SH-SY5Y (cell line): ENCODE results near the gene VAC14.

ENCODE experiments used
- GATA2 ChIP-seq: IDR thresholded peaks from 2 replicates; pipeline ENCODE4 v1.6.1; 2011; ENCODE audit warnings: mild to moderate bottlenecking, low read depth, low read length
- GATA3 ChIP-seq: IDR thresholded peaks from 2 replicates; pipeline ENCODE4 v1.6.1; 2011; ENCODE audit warnings: low read depth, mild to moderate bottlenecking, low read length, moderate library complexity

DNA sequence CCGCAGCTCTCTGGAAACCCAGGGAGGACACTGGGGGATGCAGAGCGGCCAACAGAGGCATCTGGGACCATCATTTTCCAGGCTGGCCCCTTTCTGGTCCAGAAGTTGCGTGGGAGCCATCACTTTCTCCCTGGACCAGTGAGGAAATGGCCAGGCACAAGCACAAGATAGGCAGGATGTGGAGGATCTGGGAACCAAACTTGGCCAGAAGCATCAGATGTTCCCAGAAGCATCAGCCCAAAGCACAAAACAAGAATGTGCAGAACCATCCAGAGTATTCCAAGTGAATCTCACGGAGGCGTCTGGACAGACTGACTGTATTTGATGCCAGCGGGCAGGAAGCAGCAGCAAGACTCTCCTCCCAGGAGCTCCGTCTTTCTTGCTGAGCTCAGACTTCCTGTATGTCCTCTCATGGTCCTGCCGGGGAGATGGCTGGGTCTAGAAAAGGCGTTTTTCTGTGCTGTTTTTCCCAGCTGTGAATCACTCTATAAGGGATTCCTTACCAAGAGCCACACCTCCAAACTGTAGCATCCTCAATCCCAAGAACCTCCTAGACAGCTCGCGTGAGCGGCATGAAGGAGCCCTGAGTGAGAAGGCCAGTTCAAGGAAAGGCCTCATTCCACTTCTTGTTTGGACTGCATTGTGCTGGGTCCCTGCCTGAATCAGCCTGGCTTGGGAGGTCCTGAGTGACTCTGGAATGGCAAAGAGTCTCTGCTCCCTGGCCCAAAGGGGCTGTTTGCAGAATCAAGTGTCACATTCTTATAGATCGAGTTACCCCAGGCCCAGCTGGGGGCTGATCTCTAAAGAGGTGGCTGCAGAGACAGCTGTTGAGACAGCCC, 65.6 kb downstream of the VAC14 start:
- TF ChIP-seq GATA3 (no peak), GATA2 (no peak)
